HG03097 (cell line): ENCODE results near the gene HCST.

Experiments used
- ATAC-seq: cut with Tn5 transposase; IDR thresholded peaks from one replicate; pipeline ENCODE4 v1.9.1; 2021; ENCODE audit not compliant: unreplicated experiment, low FRiP score

The HCST gene

GRCh38 chr19:35935911-35936737 lies 33.8 kb downstream of the HCST start, which contains the start of gene LRFN3:
Gene LRFN3 (plus strand): TSS chr19:35936374. CDS start chr19:35939426, 3,052 bp downstream.
- no peak for ATAC-seq

GRCh38 chr19:35936738-35937268 lies 34.5 kb downstream of the HCST start:
- ATAC-seq: no peak

DNA sequence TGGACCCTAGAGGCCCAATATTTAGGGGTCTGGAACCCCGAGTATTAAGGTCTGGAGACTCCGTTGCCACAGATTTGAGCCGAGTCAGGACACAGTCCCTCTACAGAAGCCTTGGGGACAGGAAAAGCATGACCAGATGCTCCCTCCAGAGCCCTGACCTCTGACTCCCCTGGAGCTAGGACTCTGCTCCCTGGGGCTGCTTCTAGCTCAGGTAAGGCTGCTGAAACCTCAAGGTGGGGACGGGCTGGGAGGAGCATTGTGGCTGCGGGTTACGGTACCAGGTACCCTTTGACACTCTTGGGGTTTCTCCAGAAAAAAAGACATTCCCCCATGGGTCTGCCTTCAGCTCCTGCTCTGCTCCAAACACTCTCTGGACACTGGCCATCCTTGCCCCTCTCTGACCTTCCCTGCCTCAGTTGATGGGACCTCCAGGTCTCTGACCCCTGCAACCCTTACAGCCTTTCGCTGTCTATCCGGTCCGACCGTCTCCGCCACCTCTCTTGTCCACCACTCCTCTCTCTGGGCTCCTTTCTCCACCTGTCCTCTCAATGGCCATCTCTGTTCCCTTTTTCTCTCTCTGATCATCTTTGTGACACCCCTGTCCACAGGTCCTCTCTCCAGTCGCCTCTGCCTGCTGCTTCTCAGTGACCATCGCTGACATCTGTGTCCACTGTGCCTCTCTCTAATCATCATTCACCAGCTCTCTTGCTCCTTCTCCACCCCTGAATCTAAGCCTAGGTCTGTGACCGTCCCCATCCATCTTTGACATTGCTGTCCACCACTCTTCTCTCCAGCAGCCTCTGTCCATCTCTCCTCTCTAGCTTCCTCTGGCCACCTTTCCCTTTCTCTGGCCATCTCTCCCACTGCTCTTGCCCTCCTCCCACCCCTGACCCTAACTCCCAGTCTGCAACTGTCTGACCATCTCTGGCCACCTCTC lies 35.3 kb downstream of the HCST start:
- no peak for ATAC-seq

GRCh38 chr19:35938282-35939224 lies 36.2 kb downstream of the HCST start:
- ATAC-seq: no peak

DNA sequence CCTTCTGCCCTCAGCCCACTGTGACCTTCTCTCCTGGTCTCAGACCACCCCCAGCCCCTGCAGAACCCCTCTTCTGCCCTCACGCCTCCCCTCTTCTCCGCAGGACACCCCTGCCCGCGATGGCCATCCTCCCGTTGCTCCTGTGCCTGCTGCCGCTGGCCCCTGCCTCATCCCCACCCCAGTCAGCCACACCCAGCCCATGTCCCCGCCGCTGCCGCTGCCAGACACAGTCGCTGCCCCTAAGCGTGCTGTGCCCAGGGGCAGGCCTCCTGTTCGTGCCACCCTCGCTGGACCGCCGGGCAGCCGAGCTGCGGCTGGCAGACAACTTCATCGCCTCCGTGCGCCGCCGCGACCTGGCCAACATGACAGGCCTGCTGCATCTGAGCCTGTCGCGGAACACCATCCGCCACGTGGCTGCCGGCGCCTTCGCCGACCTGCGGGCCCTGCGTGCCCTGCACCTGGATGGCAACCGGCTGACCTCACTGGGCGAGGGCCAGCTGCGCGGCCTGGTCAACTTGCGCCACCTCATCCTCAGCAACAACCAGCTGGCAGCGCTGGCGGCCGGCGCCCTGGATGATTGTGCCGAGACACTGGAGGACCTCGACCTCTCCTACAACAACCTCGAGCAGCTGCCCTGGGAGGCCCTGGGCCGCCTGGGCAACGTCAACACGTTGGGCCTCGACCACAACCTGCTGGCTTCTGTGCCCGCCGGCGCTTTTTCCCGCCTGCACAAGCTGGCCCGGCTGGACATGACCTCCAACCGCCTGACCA lies 37.2 kb downstream of the HCST start:
- no peak for ATAC-seq

DNA sequence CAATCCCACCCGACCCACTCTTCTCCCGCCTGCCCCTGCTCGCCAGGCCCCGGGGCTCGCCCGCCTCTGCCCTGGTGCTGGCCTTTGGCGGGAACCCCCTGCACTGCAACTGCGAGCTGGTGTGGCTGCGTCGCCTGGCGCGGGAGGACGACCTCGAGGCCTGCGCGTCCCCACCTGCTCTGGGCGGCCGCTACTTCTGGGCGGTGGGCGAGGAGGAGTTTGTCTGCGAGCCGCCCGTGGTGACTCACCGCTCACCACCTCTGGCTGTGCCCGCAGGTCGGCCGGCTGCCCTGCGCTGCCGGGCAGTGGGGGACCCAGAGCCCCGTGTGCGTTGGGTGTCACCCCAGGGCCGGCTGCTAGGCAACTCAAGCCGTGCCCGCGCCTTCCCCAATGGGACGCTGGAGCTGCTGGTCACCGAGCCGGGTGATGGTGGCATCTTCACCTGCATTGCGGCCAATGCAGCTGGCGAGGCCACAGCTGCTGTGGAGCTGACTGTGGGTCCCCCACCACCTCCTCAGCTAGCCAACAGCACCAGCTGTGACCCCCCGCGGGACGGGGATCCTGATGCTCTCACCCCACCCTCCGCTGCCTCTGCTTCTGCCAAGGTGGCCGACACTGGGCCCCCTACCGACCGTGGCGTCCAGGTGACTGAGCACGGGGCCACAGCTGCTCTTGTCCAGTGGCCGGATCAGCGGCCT lies 37.9 kb downstream of the HCST start:
- ATAC-seq: no peak

DNA sequence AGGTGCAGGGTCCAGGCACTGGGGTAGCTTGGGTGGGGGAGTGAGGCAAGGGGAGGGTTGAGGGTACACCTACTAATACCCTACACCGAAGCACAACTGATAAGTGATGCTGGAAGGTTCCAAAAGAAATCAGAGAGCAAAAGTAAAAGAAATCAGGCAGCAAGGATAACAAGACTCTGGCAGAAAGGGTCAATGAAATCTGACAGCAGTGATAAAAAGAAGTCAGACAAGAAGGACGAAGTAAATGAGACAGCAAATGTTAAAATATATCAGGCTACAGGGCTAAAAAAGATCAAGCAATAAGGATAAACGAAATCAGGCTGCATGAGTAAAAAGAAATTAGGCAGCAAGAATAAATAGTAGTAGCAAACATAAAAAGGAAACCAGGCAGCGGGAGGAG lies 38.5 kb downstream of the HCST start:
- no peak for ATAC-seq

GRCh38 chr19:35942235-35942634 lies 39.9 kb downstream of the HCST start:
- ATAC-seq: no peak

DNA sequence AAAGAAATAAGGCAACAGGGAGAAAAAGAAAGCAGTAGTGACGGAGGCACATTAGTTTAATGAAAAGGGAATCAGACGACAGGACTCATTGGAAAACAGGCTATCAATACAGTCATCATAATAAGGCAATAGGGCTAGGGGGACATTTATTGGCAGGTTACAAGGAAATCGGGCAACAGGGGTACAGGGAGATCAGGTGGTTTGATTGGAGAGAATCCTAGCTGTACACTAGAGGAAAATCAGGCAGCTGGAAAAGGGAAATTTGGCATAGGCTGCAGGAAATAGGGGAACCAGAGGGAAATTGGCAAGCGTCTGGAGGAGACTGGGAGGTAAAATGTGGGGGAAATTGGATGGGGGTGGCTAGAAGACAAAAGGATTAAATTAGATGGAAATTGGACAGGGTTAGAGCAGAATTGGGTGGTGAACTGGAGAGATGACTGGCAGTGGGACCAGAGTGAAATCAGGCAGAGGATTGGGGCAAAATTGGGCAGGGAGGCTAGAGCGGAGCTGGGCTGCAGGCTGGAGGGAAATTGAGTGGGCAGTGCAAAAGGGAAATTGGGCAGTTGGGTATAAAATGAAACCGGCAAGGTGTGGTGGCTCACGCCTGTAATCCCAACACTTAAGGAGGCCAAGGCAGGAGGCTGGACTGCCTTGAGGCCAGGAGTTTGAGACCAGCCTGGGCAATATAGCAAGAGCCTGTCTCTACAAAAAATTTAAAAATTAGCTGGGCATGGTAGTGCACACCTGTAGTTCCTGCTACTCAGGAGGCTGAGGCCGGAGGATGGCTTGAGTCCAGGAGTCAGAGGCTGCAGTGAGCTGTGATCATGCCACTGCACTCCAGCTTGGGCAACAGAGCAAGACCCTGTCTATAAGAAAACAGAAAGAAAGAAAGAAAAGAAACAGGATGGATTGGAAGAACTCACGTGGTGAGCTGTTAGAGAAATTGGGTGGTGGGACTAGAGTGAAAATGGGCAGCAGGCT lies 41.3 kb downstream of the HCST start:
- no peak for ATAC-seq

DNA sequence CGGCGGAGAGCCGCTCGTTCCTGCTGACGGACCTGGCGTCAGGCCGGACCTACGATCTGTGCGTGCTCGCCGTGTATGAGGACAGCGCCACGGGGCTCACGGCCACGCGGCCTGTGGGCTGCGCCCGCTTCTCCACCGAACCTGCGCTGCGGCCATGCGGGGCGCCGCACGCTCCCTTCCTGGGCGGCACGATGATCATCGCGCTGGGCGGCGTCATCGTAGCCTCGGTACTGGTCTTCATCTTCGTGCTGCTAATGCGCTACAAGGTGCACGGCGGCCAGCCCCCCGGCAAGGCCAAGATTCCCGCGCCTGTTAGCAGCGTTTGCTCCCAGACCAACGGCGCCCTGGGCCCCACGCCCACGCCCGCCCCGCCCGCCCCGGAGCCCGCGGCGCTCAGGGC lies 42.2 kb downstream of the HCST start:
- no peak for ATAC-seq

DNA sequence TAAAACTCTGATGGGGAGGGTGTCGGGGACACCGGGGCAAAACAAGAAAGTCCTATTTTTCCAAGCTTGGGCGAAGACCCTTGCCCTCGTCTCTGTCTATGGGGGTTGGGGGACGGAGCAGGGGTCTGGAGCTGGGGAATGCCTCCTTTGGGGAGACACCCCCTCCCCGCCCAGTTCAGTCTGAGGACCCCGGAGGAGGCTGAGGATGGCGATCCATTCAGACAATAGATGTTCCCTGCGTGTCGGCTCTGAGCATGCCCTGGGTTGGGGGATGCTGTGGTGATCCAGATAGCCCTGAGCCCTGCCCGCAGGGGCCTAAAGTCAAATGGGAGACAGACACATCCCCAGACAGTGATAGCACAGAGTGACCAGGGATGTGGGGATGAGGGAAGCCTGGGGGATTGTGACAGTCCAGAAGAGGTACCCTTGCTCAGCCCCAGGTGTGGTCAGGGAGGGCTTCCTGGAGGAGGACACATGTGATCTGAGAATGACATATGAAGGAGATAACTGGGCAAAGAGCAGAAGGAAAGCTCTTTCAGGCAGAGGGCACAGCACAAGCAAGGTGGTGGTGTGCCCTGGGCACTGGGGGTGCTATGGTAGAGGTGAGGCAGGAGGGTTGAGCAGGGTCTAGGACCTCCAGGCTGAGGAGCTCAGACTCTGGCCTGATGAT lies 42.9 kb downstream of the HCST start:
- no peak for ATAC-seq

GRCh38 chr19:35946203-35946602 lies 43.9 kb downstream of the HCST start:
- ATAC-seq: no peak

GRCh38 chr19:35949131-35949530 lies 46.8 kb downstream of the HCST start:
- ATAC-seq: no peak
